D721Med (cell line): ENCODE results near the gene ZBED4.

Source experiments
- DNase-seq: peaks from one replicate; pipeline ENCODE4 v3.0.0; 2011; ENCODE audit warnings: low spot score; ENCODE audit not compliant: insufficient read length
- FAIRE-seq: peaks from 2 replicates; lab custom pipeline; 2011; peaks lifted over from hg19 to GRCh38; lab: Jason Lieb, UNC
- CTCF ChIP-seq: IDR thresholded peaks from 2 replicates; pipeline ENCODE4 v1.5.1; 2012; ENCODE audit warnings: mild to moderate bottlenecking, control low read depth; ENCODE audit not compliant: insufficient read depth; ENCODE audit errors: missing control alignments

ZBED4 gene

GRCh38 chr22:49918911-49919881 is 65.6 kb downstream of the ZBED4 start:
- FAIRE-seq = no peak
- no peak for TF ChIP-seq CTCF
- DNase-seq = no peak

GRCh38 chr22:49920859-49921258 is 67.2 kb downstream of the ZBED4 start:
- FAIRE-seq = no peak
- no peak for TF ChIP-seq CTCF
- no peak for DNase-seq

- no peak for DNase-seq
- TF ChIP-seq CTCF = no peak
- FAIRE-seq = no peak
Measured at GRCh38 chr22:49921508-49922278, 68.0 kb downstream of the ZBED4 start.

GRCh38 chr22:49922484-49922883 is 68.8 kb downstream of the ZBED4 start:
- DNase-seq (no peak), FAIRE-seq (no peak)
- TF ChIP-seq CTCF = no peak

- TF ChIP-seq CTCF = no peak
- FAIRE-seq (no peak), DNase-seq (no peak)
Measured at GRCh38 chr22:49922926-49923325, 69.3 kb downstream of the ZBED4 start.

GRCh38 chr22:49923445-49923844 is 69.8 kb downstream of the ZBED4 start:
- TF ChIP-seq CTCF = no peak
- DNase-seq (no peak), FAIRE-seq (no peak)
